NCI-H128 (cell line): ENCODE results near the gene ADIRF.

Source experiments
- DNase-seq: peaks from one replicate; lab custom pipeline; 2025; ENCODE audit not compliant: unreplicated experiment; lab: John Stamatoyannopoulos, UW

Gene ADIRF

DNA sequence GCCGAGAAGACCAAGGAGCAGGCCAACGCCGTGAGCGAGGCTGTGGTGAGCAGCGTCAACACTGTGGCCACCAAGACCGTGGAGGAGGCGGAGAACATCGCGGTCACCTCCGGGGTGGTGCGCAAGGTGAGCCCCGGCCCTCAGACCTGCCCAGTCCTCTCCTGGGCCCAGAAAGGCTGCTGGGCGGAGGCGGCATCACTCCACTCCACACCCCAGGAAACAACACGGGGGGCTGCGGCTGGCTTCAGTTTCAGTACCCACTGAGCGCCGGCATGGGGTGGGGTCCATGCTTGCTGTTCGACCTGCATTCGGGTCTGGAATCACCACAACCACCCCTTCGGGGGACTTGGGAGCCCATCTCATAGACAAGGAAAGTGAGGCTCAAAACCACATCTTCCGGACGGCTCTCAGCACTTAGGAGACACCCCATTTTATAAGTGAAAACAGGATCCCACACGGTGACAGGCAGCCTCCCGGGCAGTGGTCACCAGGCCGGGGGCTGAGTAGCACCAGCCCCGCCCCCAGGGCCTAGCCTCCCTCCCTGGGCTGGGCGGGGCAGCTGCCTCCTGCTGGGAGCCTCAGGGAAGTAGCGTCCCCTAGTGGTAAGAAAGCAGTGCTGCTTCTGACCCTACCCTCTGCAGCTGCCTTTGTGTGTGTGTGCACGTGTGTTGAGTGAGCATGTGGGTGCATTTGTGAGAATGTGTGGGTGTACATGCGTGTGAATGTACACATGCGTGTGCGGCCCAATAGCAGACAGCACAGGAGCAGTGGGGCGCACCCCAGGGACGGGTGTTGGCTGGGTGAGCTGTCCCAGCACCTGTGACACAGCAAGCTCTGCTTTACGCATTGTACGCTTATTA is 8.0 kb upstream of the ADIRF start:
- DNase-seq = no peak

DNA sequence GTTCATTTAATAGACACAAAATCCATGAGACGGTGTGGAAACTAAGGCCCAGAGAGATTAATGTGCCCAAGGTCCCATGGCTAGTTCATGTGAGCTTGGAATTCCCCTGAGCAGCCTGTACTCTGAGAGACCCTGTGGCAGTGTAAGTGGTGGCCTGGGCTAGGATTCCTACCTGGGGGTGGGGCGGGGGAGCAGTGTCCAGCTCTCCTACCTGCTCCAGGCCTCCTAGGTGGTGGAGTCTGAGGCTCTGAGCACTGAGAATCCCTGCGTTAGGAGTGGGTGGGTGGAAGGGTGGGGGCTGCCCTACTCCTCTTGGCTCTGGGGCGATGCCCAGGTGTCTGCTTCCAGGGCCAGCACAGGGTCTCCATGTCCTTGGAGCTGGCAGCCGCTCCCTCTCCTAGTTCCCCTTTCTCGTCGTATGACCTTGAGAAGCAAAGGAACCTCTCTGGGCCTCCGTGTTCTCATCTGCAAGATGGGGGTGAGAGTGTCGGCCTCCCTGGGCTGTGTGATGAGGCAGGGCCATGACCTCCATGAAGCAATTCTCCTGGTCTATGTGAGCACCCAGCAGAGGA is 7.3 kb upstream of the ADIRF start:
- no peak for DNase-seq

GRCh38 chr10:86961481-86962091 is 6.7 kb upstream of the ADIRF start:
- DNase-seq = no peak

GRCh38 chr10:86962136-86962980 is 5.9 kb upstream of the ADIRF start:
- DNase-seq = no peak

- DNase-seq = no peak
Observed at GRCh38 chr10:86962981-86963310, 5.3 kb upstream of the ADIRF start.

DNA sequence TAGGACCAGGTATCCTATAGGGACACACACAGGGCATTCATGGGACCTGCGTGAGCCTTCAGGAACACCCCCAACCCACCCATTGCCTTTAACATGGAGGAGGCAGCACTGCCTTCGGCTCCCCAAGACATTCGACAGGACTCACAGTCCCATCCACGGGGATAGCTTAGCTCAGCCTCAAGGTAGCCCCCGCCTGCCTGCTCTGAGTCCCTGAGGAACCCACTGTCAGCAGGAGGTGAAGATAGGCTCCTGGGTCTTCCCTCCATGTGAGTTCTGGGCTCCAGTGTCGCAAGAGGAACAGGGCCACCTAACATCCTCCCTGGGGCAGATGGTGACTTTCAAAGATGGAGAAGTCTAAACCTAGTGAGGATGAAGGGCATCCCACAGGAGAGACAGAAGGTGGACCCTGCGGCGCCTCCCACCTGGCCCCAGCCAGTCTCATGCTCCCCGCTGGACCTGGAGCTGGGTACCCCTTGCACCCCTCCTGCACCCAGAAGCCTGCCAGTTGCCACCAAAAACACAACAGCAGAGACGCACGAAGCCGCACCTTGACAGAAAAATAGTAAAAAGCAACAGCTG is 4.9 kb upstream of the ADIRF start:
- DNase-seq = no peak

DNA sequence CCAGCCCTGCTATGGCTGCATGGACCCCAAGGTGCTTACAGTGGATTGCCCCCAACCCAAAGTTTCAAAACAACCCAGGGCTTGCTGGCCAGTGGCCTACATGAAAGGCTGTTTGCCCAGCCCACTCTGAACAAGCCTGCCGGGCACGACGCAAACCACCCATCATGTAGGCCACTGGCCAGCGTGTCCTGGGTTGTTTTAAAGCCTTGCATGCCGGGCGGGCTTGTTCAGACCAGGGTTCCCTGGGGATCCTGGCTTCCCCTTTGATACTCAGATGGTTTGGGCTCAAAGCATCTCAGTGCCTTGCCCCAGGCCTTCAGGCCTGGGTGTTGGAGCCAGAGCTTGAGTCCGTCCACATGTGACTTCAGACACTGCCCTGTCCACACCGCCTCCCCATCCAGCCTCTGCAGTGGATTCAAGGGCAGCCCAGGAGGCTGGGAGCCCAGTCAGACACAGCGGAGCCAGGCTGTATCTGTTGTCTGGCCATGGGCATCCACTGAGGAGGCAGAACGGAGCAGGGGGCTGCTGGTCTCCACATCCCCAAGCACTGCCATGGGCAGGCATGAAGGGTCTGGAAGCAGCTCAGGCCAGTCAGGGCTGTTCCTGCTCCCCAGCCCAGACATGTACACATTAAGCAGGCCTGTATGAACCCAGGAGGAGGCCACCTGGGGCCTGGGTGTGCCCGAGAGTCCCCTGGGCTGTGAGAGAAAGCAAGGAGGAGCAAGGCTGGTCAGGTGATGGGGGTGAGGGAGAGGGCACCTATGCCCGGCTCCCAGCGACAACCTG is 4.0 kb upstream of the ADIRF start:
- no peak for DNase-seq

- no peak for DNase-seq
Observed at GRCh38 chr10:86964847-86965190, 3.5 kb upstream of the ADIRF start.

GRCh38 chr10:86965986-86966654 is 2.2 kb upstream of the ADIRF start:
- no peak for DNase-seq

DNA sequence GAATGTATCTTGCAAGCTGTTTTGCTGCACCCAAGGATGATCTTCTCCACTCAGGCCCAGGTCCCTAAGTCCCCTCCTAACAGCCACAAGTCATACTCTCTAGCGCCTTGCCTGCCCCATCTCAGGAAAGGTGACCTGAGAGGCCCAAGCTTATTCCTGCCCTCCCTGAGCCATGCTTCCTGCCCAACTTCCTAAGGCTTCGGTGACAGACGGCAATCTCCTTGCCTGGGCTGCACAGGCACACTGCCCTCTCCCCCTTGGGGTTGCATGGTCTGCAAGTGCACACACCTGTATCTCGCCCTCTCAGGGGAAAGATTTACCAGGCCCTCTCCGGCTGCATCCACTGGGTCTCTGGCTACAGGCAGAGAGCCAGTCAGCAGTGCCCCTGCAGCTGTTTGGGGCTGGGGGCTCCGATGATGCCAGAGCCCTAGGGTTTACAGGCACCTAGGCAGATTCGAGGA is 771 bp upstream of the ADIRF start:
- no peak for DNase-seq

GRCh38 chr10:86968994-86969355 is 693 bp downstream of the ADIRF start:
- DNase-seq = no peak

DNA sequence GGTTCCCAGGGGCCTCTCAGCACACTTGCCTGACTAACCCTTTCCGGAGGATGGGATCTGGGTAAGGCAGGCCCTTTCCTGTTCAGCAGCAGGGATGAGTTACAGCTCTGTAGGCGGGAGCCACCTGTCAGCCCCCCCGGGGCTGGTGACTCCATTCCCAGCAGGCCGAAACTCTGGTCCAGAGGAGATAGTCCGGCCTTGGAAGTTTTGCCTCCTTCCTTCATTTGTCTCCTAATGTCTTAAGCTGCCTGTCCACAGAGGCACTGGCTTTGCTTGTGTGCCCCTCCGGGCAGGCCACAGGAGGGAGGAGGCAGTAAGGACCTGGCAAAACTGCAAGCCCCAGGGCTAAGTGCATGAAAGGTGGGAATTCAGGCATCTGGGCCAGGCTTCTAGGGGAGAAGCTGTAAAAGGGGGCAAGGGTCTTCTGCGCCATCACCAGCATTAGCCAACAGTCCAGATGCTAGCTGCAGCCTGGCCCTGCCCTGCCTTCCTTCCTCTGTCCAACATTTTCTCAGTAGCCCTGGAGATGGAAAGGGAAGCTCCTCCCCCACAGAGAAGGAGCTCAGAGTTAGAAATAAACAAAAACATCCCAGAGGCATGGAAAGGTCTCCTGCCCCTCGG is 1.2 kb downstream of the ADIRF start:
- no peak for DNase-seq

DNA sequence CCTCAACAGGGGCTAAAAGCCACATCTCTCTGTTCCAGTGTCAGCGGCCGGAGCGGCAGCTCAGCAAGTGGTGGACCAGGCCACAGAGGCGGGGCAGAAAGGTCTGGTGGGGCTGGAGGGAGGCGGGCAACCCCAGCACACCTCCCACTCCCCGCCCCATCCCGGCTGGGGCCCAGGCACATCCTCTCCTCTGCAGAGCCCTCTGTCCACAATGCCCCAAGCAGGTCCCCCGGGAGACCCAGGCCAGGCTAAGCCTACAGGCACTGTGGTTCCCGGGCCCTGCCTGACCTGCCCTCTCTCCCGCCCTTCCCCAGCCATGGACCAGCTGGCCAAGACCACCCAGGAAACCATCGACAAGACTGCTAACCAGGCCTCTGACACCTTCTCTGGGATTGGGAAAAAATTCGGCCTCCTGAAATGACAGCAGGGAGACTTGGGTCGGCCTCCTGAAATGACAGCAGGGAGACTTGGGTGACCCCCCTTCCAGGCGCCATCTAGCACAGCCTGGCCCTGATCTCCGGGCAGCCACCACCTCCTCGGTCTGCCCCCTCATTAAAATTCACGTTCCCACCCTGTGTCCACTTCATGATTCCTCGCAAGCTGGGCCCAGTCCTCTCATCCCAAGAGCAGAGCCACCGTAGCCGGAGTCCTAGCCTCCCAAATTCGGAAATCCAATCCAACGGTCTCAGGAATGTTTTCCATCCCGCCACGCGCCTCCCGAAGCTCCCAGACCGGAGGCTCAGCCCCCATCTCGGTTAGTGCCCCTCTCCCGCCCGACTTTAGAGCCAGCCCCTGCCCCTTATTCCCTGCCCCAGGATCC is 2.1 kb downstream of the ADIRF start:
- DNase-seq = no peak

- no peak for DNase-seq
Observed at GRCh38 chr10:86970982-86971231, 2.6 kb downstream of the ADIRF start.

DNA sequence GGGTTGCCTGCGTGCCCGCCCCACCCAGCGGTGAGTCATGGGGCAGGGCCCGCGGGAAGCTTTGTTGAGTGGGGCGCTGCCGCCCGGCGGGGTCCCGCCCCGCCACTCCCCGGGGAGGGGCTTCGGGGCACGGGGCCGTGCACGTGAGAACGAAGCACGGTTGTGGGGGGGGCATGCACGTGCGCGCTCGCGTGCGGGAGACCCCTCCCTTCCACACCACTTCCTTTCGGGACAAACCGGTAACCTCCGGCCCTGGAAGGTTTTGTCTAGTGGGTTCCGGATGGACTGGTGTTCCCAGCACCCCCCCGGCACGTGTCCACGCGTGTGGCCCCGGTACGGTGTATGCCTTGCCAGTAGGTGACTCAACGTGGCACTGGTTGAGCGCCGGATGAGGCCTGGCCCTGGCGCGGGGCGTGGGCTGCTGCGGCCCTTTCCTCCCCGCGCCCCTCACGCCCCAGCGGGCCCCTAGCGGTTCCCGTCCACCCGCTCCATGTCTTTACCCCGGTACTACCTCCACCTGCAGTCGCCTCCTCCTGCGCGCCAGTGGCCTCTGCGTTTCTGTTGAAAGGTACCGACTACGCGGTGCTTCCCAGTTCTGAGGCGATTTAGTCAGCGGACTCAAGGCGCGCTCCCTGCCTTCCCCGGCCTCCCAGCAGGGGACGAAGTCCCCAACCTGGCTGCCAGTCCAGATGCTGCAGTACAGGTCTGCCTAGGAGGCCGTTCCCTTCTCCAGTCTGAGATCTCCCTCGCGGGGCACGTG is 3.1 kb downstream of the ADIRF start:
- DNase-seq = no peak

DNA sequence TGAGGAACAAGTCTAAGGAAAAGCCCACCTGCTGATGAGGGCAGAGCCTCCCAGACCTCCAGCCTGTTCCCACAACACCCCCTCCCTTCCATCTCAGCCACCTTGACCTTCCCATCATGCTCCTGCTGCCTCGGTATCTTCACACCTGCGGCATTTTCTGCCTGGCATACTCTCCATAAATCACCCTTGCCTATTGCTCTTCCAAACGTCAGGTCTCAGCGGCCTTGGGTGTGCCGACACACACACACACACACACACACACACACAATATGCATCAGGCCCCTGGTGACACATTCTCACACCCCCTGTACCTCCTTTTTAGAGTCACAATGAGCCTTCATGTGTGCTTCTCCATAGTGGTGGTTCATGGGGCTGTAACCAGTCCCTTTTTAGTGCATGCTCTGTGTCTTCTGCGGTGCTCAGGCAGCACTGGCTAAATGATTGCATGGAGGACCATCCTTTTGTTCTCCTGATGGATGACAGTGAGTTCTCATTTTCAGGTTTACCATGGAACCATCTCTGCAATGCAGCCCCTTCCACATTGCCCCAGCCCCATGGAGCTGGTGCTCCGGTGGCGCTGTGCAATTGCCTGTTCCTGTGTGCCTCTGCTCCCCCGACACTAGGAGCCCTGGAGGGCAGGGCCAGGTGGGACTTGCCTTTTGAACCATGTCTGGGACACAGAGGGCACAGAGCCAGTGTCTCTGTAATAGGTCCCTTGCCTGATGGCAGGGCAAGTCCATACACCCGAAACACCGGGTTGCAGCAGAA is 4.5 kb downstream of the ADIRF start:
- no peak for DNase-seq

- DNase-seq = no peak
Observed at GRCh38 chr10:86974484-86974883, 6.2 kb downstream of the ADIRF start.
